ENCODE results near the gene MRPS14.

DNA sequence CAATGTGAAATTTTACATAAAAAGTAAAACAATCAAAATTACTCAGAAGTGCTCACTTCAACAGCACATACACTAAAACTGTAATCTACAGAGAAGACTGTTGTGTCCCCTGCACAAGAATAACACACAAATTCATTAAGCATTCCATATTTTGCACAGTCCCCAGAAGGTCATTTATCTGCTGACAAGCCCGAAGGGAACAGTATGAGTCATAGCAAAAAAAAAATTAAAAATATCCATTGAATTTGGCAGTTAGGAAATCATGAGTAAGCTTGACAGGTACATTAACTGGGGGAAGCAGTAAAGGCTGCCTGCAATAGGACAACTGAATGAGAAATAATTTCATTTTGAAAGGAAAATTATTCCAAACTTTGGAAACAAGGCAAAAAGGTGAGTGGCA lies 26.7 kb downstream of the MRPS14 start:
- TF ChIP-seq POLR2A (IDR thresholded peaks at IDR 0.05), result no peak
- TF ChIP-seq, protein P1, sequence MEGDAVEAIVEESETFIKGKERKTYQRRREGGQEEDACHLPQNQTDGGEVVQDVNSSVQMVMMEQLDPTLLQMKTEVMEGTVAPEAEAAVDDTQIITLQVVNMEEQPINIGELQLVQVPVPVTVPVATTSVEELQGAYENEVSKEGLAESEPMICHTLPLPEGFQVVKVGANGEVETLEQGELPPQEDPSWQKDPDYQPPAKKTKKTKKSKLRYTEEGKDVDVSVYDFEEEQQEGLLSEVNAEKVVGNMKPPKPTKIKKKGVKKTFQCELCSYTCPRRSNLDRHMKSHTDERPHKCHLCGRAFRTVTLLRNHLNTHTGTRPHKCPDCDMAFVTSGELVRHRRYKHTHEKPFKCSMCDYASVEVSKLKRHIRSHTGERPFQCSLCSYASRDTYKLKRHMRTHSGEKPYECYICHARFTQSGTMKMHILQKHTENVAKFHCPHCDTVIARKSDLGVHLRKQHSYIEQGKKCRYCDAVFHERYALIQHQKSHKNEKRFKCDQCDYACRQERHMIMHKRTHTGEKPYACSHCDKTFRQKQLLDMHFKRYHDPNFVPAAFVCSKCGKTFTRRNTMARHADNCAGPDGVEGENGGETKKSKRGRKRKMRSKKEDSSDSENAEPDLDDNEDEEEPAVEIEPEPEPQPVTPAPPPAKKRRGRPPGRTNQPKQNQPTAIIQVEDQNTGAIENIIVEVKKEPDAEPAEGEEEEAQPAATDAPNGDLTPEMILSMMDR (IDR thresholded peaks at IDR 0.05), result no peak
